ENCODE measurements around the gene KCNT2. TPM values are rescaled to one million over a fixed set of nuclear protein-coding genes. Genes with fewer than 3 reads are reported as not detected.

The KCNT2 gene
- total and polyA plus RNA-seq, 8 donors: 2.7 to 6.8 (median 5.1) TPM

GRCh38 chr1:196638466-196638865 is 30.2 kb upstream of the KCNT2 start:
- no peak for ATAC-seq
- H3K36me3 ChIP-seq: no peaks in the 10 kb centered on the region
- no peak overlapping the region for H3K4me3 ChIP-seq
- TF ChIP-seq CTCF (IDR thresholded peaks at IDR 0.05): no peak
- H3K9me3 ChIP-seq: no peaks in the 10 kb centered on the region
- intact Hi-C loops (cut with DNase I): no loop called here
- DNase-seq: no peak
- H3K27ac ChIP-seq: no peak overlapping the region
- H3K27me3 ChIP-seq: no peaks in the 10 kb centered on the region
- H3K4me1 ChIP-seq: no peaks in the 10 kb centered on the region

GRCh38 chr1:196637606-196638005 is 29.4 kb upstream of the KCNT2 start:
- no peaks in the 10 kb centered on the region for H3K27me3 ChIP-seq
- intact Hi-C loops (cut with DNase I): no loop called here
- H3K36me3 ChIP-seq: no peaks in the 10 kb centered on the region
- no peaks in the 10 kb centered on the region for H3K9me3 ChIP-seq
- no peak overlapping the region for H3K27ac ChIP-seq
- no peak for DNase-seq
- no peaks in the 10 kb centered on the region for H3K4me1 ChIP-seq
- ATAC-seq: no peak
- TF ChIP-seq CTCF (IDR thresholded peaks at IDR 0.05): no peak
- H3K4me3 ChIP-seq: no peak overlapping the region

GRCh38 chr1:196628838-196629237 is 20.6 kb upstream of the KCNT2 start:
- Histone ChIP-seq H3K27ac (no peak overlapping the region), H3K9me3 (peaks cover 0 to 21% of the 10 kb centered on the region in 2 donors), H3K4me3 (no peak overlapping the region), H3K4me1 (no peaks in the 10 kb centered on the region), H3K36me3 (no peaks in the 10 kb centered on the region), H3K27me3 (no peaks in the 10 kb centered on the region)
- no peak for TF ChIP-seq CTCF (IDR thresholded peaks at IDR 0.05)
- intact Hi-C loops (cut with DNase I): no loop called here
- DNase-seq: no peak
- no peak for ATAC-seq

GRCh38 chr1:196623079-196623478 is 14.8 kb upstream of the KCNT2 start:
- ATAC-seq: no peak
- Histone ChIP-seq H3K27me3 (no peaks in the 10 kb centered on the region), H3K27ac (no peak overlapping the region), H3K9me3 (peaks cover 0 to 4% of the 10 kb centered on the region in 2 donors), H3K4me3 (no peak overlapping the region), H3K4me1 (no peaks in the 10 kb centered on the region), H3K36me3 (no peaks in the 10 kb centered on the region)
- TF ChIP-seq CTCF (IDR thresholded peaks at IDR 0.05): no peak
- DNase-seq: no peak
- intact Hi-C loops (cut with DNase I): no loop called here

- H3K9me3 ChIP-seq: no peaks in the 10 kb centered on the region
- no peak for DNase-seq
- TF ChIP-seq CTCF (IDR thresholded peaks at IDR 0.05): no peak
- no peaks in the 10 kb centered on the region for H3K4me1 ChIP-seq
- H3K27me3 ChIP-seq: no peaks in the 10 kb centered on the region
- intact Hi-C loops (cut with DNase I): no loop called here
- no peak overlapping the region for H3K27ac ChIP-seq
- ATAC-seq: no peak
- no peak overlapping the region for H3K4me3 ChIP-seq
- no peaks in the 10 kb centered on the region for H3K36me3 ChIP-seq
Observed at GRCh38 chr1:196619721-196620120, 11.5 kb upstream of the KCNT2 start.

Measured in left lung (tissue), 10 donors.